Measurements from ENCODE around the gene NALF2. TPM values are rescaled to one million over a fixed set of nuclear protein-coding genes. Genes with fewer than 3 reads are reported as not detected.

NALF2 gene
- under 1 TPM in 3 of 6 donors, not detected in 3; 0.06 to 0.37 (median 0.15) TPM for total RNA-seq

DNA sequence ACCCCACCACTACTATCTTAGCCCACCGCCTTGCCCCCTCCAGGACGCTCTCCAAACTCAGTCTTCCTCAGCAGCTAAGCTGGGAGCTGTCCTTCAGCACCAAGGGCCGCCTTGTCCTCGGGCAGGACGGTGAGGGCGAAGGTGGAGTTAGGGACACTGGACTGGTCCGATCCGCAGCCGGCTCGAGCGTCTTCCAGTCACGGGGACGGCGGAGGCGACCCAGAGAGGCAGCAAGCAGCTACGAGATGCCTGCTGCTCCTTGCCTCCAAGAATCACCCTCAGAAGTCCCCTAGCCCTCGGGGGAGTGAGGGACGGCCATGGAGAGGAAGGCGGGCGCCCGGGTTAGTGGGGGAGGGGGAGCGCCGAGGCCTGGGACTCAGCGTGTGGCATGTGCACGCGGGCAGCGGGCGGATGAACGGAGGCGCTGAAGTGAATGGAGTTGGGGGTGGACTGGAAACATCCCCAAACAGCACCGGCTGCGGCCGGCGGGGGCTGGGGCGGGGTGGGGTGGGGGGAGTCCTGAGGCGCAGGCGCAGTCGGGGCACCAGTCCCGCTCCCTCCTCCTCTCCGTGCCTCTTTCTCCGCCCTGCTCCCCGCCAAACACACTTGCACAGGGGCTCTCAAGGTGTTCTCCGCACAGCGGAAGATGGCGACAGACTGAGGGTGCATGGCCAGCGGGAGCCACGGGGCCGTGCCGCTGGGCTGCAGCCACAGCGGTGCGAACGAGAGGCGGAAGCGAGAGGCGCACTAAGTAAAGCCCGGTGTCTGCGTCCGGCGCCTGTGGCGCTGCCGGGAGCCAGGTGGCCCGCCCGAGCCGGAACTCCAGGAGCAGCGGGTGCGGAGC lies at the start of gene NALF2:
TSS of gene NALF2 (plus strand) at position 545 of the 844 bp plus-strand sequence. CDS start 957 bp downstream, outside the sequence.
- Histone ChIP-seq H3K27ac (no peak within 1 kb of the TSS), H3K36me3 (no peaks in the 10 kb centered on the region), H3K4me1 (peaks cover 0 to 21% (median 3%) of the 10 kb centered on the region in 4 donors), H3K27me3 (peaks cover 0 to 26% (median 1%) of the 10 kb centered on the region in 4 donors), H3K4me3 (peak within 1 kb of the TSS; percentile 34 to 48 (median 43)), H3K9me3 (no peaks in the 10 kb centered on the region)
- TF ChIP-seq POLR2A (IDR thresholded peaks at IDR 0.05) (no peak), EP300 (IDR thresholded peaks at IDR 0.05) (no peak), POLR2AphosphoS5 (IDR thresholded peaks at IDR 0.05) (no peak)
- TF ChIP-seq, protein P1, sequence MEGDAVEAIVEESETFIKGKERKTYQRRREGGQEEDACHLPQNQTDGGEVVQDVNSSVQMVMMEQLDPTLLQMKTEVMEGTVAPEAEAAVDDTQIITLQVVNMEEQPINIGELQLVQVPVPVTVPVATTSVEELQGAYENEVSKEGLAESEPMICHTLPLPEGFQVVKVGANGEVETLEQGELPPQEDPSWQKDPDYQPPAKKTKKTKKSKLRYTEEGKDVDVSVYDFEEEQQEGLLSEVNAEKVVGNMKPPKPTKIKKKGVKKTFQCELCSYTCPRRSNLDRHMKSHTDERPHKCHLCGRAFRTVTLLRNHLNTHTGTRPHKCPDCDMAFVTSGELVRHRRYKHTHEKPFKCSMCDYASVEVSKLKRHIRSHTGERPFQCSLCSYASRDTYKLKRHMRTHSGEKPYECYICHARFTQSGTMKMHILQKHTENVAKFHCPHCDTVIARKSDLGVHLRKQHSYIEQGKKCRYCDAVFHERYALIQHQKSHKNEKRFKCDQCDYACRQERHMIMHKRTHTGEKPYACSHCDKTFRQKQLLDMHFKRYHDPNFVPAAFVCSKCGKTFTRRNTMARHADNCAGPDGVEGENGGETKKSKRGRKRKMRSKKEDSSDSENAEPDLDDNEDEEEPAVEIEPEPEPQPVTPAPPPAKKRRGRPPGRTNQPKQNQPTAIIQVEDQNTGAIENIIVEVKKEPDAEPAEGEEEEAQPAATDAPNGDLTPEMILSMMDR (IDR thresholded peaks at IDR 0.05) = no peak
- peak; percentile 43 to 80 for DNase-seq
- peak; percentile 51 to 90 for ATAC-seq (ENCODE audit: low FRiP score in 2 of 2)
- WGBS, 2 donors = 0 to 51% methylated on average over 6 to 51 of the region's 66 CpGs

DNA sequence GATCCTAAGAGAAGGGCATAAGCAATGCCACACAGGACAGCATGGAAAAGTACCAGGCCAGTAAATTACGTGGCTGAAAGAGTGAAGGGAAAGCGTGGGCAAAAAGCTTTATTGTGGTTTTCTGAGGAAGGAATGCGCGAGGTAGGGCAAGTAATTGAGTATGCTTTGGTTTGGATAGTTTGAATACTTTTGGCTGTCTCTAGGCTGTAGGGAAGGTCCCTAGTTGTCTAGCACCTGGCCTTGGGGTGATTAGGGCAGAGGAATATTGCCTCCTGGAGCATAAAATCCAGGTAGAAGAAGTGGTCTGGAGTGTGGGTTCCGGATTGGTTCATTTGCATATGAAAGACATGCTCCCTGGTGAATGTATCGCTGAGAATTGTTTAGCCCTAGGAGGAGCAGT lies 46.4 kb upstream of the NALF2 start:
- Histone ChIP-seq H3K4me3 (no peak overlapping the region), H3K9me3 (no peaks in the 10 kb centered on the region), H3K36me3 (no peaks in the 10 kb centered on the region), H3K27me3 (no peaks in the 10 kb centered on the region), H3K27ac (no peak overlapping the region), H3K4me1 (no peaks in the 10 kb centered on the region)
- 72 to 79% methylated on average over 6 of the region's 6 CpGs for WGBS, 2 donors
- DNase-seq (no peak), ATAC-seq (ENCODE audit: low FRiP score in 2 of 2) (no peak)
- TF ChIP-seq EP300 (IDR thresholded peaks at IDR 0.05) (no peak), POLR2A (IDR thresholded peaks at IDR 0.05) (no peak), POLR2AphosphoS5 (IDR thresholded peaks at IDR 0.05) (no peak)
- TF ChIP-seq, protein P1 (IDR thresholded peaks at IDR 0.05) = no peak

DNA sequence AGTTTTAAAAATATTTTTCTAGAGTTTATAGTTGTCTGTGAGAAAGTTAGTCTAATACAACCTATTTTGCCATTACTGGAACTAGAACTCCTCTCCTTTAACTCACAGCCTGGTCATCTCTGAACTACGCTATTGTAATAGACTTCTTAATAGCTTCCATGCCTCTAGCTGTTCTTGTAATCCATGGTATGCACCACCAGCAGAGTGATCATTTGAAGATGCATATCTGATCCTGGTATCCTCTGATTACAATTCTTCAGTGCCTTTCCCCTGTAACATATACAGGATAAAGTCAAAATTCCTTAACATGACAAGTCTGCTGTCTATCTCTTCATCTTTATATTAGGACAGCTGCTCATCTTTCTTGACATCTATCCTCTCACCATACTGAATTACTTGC lies 37.6 kb upstream of the NALF2 start:
- WGBS, 2 donors = 85 to 89% methylated on average over 1 of the region's 1 CpG
- peaks cover 0 to 4% (median 0%) of the 10 kb centered on the region in 4 donors for H3K9me3 ChIP-seq
- ATAC-seq (ENCODE audit: low FRiP score in 2 of 2) (no peak), DNase-seq (no peak)
- H3K4me1 ChIP-seq = no peaks in the 10 kb centered on the region
- no peak overlapping the region for H3K27ac ChIP-seq
- no peak overlapping the region for H3K4me3 ChIP-seq
- TF ChIP-seq POLR2AphosphoS5 (IDR thresholded peaks at IDR 0.05) (no peak), EP300 (IDR thresholded peaks at IDR 0.05) (no peak), POLR2A (IDR thresholded peaks at IDR 0.05) (no peak)
- TF ChIP-seq, protein P1 (IDR thresholded peaks at IDR 0.05) = no peak
- no peaks in the 10 kb centered on the region for H3K36me3 ChIP-seq
- no peaks in the 10 kb centered on the region for H3K27me3 ChIP-seq

DNA sequence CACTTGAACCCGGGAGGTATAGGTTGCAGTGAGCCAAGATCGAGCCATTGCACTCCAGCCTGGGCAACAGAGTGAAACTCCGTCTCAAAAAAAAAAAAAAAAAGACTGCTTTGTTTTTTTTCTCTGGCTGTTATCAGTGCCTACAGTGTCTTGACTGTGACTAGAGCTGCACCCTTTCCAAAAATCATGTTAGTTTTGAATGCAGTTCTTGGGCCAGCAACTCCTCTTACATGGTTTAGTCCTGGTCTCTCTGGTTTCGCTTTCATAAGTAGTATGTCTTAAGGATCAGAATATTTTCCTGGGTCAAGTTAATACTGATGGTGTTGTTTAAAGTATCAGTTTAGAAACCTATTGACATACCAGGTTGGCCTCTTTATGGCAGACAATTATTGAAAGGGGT lies 34.2 kb upstream of the NALF2 start:
- Histone ChIP-seq H3K36me3 (no peaks in the 10 kb centered on the region), H3K4me1 (no peaks in the 10 kb centered on the region), H3K27ac (no peak overlapping the region), H3K9me3 (no peaks in the 10 kb centered on the region), H3K27me3 (no peaks in the 10 kb centered on the region), H3K4me3 (no peak overlapping the region)
- WGBS, 2 donors = 87 to 89% methylated on average over 4 of the region's 4 CpGs
- no peak for TF ChIP-seq EP300 (IDR thresholded peaks at IDR 0.05)
- TF ChIP-seq POLR2AphosphoS5 (IDR thresholded peaks at IDR 0.05) = no peak
- TF ChIP-seq POLR2A (IDR thresholded peaks at IDR 0.05) = no peak
- TF ChIP-seq, protein P1 (IDR thresholded peaks at IDR 0.05) = no peak
- DNase-seq = no peak
- ATAC-seq (ENCODE audit: low FRiP score in 2 of 2) = no peak
